Cardiac muscle cell (in vitro differentiated cells and primary cell): ENCODE data around the gene ALK. TPM values are rescaled to one million over a fixed set of nuclear protein-coding genes. Genes with fewer than 3 reads are reported as not detected.

Source experiments
- DNase-seq, 2 donors: peaks; one replicate each; pipeline versions ENCODE4 v3.0.0 to v3.0.0-alpha.2; 2010 to 2017; ENCODE audit warnings: low read depth in 1 of 2, low spot score in 1 of 2
- H3K27ac ChIP-seq: fragments of 200-600 bp; sonication (generic); 2 replicates; pipeline ENCODE4 v1.5.1; 2016
- H3K27me3 ChIP-seq: fragments of 200-600 bp; sonication (generic); 2 replicates; pipeline ENCODE4 v1.6.0; 2016; ENCODE audit warnings: control low read depth
- H3K36me3 ChIP-seq: fragments of 200-600 bp; sonication (generic); 2 replicates; pipeline ENCODE4 v1.5.1; 2016; ENCODE audit warnings: control low read depth
- H3K4me1 ChIP-seq: fragments of 200-600 bp; sonication (generic); 2 replicates; pipeline ENCODE4 v1.8.1; 2017; ENCODE audit warnings: low read depth, mild to moderate bottlenecking, mixed run types
- H3K4me3 ChIP-seq: fragments of 200-600 bp; sonication (generic); 2 replicates; pipeline ENCODE4 v1.5.1; 2016; ENCODE audit warnings: mild to moderate bottlenecking
- H3K9me3 ChIP-seq: fragments of 200-600 bp; sonication (generic); 2 replicates; pipeline ENCODE4 v1.5.1; 2017; ENCODE audit warnings: low read depth, mild to moderate bottlenecking, control low read depth
- polyA plus RNA-seq: library from polyadenylated mRNA; unstranded; fragments of >200 nt; fragmentation: Nextera tagmentation; extraction: Ambion mirVana; gene quantifications from 2 replicates; pipeline ENCODE4 v1.2.1, GENCODE V29; 2016
- total RNA-seq: library from RNA; depleted of rRNA; stranded (reverse); fragments of >200 nt; gene quantifications from 2 replicates; pipeline ENCODE4 v1.2.3, GENCODE V29; 2016
- TF ChIP-seq, protein P1 (sequence below): IDR thresholded peaks from 2 replicates; pipeline ENCODE4 v1.5.1; 2012; ENCODE audit warnings: low read depth, mild to moderate bottlenecking, low read length

The ALK gene
- total and polyA plus RNA-seq, 2 experiments from 2014 or later: 1.8 to 4.3 TPM

DNA sequence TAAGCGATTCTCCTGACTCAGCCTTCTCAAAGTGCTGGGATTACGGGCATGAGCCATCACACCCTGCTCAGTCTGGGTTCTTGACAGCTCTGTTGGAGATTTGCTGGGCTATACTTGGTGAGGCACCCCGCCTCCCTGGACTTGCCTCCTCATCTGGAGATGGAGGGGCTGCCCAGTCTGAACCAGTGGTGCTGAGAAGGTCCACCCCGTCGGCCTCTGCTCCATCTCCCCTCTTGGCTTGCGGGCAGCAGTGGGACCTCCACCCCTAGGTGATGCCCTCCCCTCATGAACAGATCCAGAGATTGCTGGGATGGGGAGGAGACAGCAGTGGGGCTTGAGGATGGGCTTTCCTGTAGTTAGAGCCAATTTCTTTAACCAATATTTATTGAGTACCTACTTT, 685.3 kb downstream of the ALK start:
- Histone ChIP-seq H3K27me3 (no peaks in the 10 kb centered on the region), H3K4me1 (no peaks in the 10 kb centered on the region), H3K36me3 (no peaks in the 10 kb centered on the region), H3K4me3 (no peak overlapping the region), H3K27ac (no peak overlapping the region), H3K9me3 (no peaks in the 10 kb centered on the region)
- DNase-seq: no peak
- TF ChIP-seq, protein P1, sequence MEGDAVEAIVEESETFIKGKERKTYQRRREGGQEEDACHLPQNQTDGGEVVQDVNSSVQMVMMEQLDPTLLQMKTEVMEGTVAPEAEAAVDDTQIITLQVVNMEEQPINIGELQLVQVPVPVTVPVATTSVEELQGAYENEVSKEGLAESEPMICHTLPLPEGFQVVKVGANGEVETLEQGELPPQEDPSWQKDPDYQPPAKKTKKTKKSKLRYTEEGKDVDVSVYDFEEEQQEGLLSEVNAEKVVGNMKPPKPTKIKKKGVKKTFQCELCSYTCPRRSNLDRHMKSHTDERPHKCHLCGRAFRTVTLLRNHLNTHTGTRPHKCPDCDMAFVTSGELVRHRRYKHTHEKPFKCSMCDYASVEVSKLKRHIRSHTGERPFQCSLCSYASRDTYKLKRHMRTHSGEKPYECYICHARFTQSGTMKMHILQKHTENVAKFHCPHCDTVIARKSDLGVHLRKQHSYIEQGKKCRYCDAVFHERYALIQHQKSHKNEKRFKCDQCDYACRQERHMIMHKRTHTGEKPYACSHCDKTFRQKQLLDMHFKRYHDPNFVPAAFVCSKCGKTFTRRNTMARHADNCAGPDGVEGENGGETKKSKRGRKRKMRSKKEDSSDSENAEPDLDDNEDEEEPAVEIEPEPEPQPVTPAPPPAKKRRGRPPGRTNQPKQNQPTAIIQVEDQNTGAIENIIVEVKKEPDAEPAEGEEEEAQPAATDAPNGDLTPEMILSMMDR: no peak

DNA sequence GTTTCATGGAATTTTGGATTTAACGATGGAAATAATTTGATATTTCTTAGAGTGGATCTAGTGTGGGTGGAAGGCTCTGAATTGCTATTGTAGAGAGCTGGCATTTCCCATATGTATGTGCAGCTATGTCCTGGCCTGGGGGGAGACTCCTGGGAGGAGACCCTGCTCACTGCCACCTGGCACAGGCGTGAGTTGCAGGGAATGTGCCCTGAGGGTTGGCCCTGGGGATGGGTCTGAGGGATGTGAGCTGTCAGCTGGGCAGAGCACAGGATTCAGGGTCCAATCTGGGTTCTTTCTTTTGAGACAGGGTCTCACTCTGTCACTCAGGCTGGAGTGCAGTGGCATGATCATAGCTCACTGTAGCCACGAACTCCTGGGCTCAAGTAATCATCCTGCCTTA, 686.0 kb downstream of the ALK start:
- H3K36me3 ChIP-seq: no peaks in the 10 kb centered on the region
- TF ChIP-seq, protein P1: no peak
- DNase-seq: no peak
- no peaks in the 10 kb centered on the region for H3K9me3 ChIP-seq
- H3K4me3 ChIP-seq: no peak overlapping the region
- no peaks in the 10 kb centered on the region for H3K4me1 ChIP-seq
- no peak overlapping the region for H3K27ac ChIP-seq
- no peaks in the 10 kb centered on the region for H3K27me3 ChIP-seq

GRCh38 chr2:29233428-29233827, 688.0 kb downstream of the ALK start:
- Histone ChIP-seq H3K36me3 (no peaks in the 10 kb centered on the region), H3K4me1 (no peaks in the 10 kb centered on the region), H3K27ac (no peak overlapping the region), H3K9me3 (no peaks in the 10 kb centered on the region), H3K4me3 (no peak overlapping the region), H3K27me3 (no peaks in the 10 kb centered on the region)
- TF ChIP-seq, protein P1: no peak
- DNase-seq: no peak

- no peaks in the 10 kb centered on the region for H3K4me1 ChIP-seq
- no peaks in the 10 kb centered on the region for H3K36me3 ChIP-seq
- TF ChIP-seq, protein P1: no peak
- no peaks in the 10 kb centered on the region for H3K27me3 ChIP-seq
- H3K27ac ChIP-seq: no peak overlapping the region
- no peaks in the 10 kb centered on the region for H3K9me3 ChIP-seq
- no peak for DNase-seq
- no peak overlapping the region for H3K4me3 ChIP-seq
These were observed 689.3 kb downstream of the ALK start for GRCh38 chr2:29232041-29232440.

GRCh38 chr2:29229640-29230039, 691.7 kb downstream of the ALK start:
- no peak overlapping the region for H3K4me3 ChIP-seq
- H3K4me1 ChIP-seq: no peaks in the 10 kb centered on the region
- H3K9me3 ChIP-seq: no peaks in the 10 kb centered on the region
- no peaks in the 10 kb centered on the region for H3K36me3 ChIP-seq
- no peak overlapping the region for H3K27ac ChIP-seq
- H3K27me3 ChIP-seq: no peaks in the 10 kb centered on the region
- no peak for DNase-seq
- TF ChIP-seq, protein P1: no peak

DNA sequence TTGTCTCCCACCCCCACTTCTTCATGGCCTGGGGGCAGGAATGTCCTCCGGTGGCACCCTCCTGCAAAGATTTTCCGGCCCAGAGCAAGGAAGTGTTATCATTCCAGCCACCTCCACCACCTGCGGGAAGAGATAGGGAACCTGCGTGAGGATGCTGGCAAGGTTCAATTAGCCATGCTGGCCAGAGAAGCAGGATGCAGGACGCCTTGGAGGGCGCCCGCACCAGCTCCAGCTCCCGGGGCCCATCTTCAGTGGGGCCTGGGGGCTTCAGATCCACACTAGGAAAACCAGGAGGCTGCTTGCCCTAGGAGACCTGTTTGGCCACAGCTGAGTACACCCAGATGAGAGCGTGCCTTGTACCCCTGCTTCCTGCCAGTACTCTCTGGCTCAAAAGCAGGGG, 692.4 kb downstream of the ALK start:
- H3K4me1 ChIP-seq: no peaks in the 10 kb centered on the region
- TF ChIP-seq, protein P1: no peak
- H3K27ac ChIP-seq: no peak overlapping the region
- H3K4me3 ChIP-seq: no peak overlapping the region
- H3K27me3 ChIP-seq: no peaks in the 10 kb centered on the region
- no peak for DNase-seq
- no peaks in the 10 kb centered on the region for H3K9me3 ChIP-seq
- no peaks in the 10 kb centered on the region for H3K36me3 ChIP-seq
